MM.1S (cell line): ENCODE measurements around the gene SMC3.

Source experiments
- EZH2 ChIP-seq: fragments of 300-600 bp; sonication (generic); optimal IDR thresholded peaks from 2 replicates; pipeline ENCODE3; 2017; ENCODE audit warnings: low read depth, mild to moderate bottlenecking, antibody characterized with exemption, low read length, mixed read lengths
- EZH2phosphoT487 ChIP-seq: fragments of 300-600 bp; sonication (generic); IDR thresholded peaks from 2 replicates; pipeline ENCODE4 v1.6.1; 2018; ENCODE audit warnings: antibody characterized with exemption, low read length
- TF ChIP-seq, protein P1 (sequence below): fragments of 300-600 bp; sonication (generic); IDR thresholded peaks from 2 replicates; pipeline ENCODE4 v1.5.1; 2016; ENCODE audit warnings: antibody characterized with exemption, low read length, mixed read lengths

DNA sequence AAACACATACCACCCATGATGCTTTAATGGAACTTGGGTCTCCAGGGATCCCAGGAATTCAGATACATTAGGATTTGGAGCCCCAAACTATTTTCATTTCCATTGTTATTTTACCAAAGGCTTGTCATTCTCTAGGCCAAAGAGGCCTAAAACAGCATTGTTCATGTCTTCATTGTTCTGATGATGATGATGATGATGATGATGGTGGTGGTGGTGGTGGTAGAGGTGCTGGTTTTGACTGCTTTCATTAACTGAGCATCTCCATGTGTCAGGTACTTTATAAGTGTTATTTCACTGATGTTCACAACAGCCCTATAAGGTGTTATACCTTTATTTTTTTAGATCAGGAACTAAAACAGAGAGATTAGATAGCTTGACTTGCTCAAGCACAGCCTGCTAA lies 64.4 kb downstream of the SMC3 start:
- TF ChIP-seq, protein P1, sequence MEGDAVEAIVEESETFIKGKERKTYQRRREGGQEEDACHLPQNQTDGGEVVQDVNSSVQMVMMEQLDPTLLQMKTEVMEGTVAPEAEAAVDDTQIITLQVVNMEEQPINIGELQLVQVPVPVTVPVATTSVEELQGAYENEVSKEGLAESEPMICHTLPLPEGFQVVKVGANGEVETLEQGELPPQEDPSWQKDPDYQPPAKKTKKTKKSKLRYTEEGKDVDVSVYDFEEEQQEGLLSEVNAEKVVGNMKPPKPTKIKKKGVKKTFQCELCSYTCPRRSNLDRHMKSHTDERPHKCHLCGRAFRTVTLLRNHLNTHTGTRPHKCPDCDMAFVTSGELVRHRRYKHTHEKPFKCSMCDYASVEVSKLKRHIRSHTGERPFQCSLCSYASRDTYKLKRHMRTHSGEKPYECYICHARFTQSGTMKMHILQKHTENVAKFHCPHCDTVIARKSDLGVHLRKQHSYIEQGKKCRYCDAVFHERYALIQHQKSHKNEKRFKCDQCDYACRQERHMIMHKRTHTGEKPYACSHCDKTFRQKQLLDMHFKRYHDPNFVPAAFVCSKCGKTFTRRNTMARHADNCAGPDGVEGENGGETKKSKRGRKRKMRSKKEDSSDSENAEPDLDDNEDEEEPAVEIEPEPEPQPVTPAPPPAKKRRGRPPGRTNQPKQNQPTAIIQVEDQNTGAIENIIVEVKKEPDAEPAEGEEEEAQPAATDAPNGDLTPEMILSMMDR, result no peak
- TF ChIP-seq EZH2, result no peak
- TF ChIP-seq EZH2phosphoT487, result no peak
